Testis (tissue), 2 donors: ENCODE data around the gene SLC17A6.

ENCODE experiments used
- CTCF ChIP-seq, 3 experiments: fragments of 450-650 bp in 2 of 3; fragments of 200-600 bp in 1 of 3; sonication (generic) in 1 of 3; IDR thresholded peaks; one replicate each; pipeline ENCODE4 v1.5.1; 2016 to 2019; ENCODE audit warnings: antibody characterized with exemption in 3 of 3, mild to moderate bottlenecking in 2 of 3, moderate library complexity in 1 of 3
- POLR2A ChIP-seq: fragments of 450-650 bp; IDR thresholded peaks from one replicate; pipeline ENCODE4 v1.6.1; 2017; ENCODE audit warnings: antibody characterized with exemption, mild to moderate bottlenecking, moderate library complexity

GRCh38 chr11:22389526-22390282, 51.5 kb downstream of the SLC17A6 start:
- TF ChIP-seq CTCF (IDR thresholded peaks at IDR 0.05) = no peak
- no peak for TF ChIP-seq POLR2A
